ENCODE measurements around the gene GPR45. TPM values are rescaled to one million over a fixed set of nuclear protein-coding genes. Genes with fewer than 3 reads are reported as not detected.

GPR45 gene
- total and polyA plus RNA-seq, 9 of the 15 experiments (the other 6 are each of a cell fraction or from before 2014, with no cell fraction given), result not detected

DNA sequence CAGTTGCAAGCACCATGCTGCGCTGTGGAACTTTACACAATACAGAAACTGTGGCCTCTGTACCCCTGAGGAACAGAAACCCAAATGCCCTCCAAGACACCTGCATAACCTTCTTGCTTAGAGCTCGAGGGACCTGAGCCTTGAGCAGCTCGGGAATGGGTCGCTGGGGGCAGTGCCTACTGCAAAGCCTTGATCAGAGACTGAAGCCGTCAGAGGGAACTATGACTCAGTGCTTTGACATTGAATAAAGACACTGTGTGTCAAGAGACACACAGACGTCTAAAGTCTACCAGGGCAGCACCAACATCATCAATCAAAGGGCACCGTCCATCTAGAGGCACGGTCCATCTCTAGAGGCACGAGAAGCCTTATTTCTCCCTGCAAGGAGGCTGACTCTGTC lies 30.6 kb downstream of the GPR45 start:
- Histone ChIP-seq H3K4me2 (ENCODE audit: insufficient read depth, low read length) (no peak overlapping the region), H3K9me3 (replicated peaks; ENCODE audit: control insufficient read depth, insufficient read depth, low read depth, low read length) (no peaks in the 10 kb centered on the region), H3K4me1 (replicated peaks in 1 of 2; ENCODE audit: control insufficient read depth in 2 of 2, insufficient read depth in 2 of 2, low read length in 2 of 2) (no peaks in the 10 kb centered on the region), H3K79me2 (ENCODE audit: control insufficient read depth, insufficient read depth, low read length) (no peaks in the 10 kb centered on the region), H4K20me1 (replicated peaks; ENCODE audit: control insufficient read depth, insufficient read depth, low read length) (no peaks in the 10 kb centered on the region), H3K27ac (ENCODE audit: extremely low read depth, low read depth, low read length) (no peak overlapping the region), H3K4me3 (no peak overlapping the region), H3K27me3 (ENCODE audit: control insufficient read depth in 2 of 2, insufficient read depth in 2 of 2, low read length in 2 of 2) (no peaks in the 10 kb centered on the region), H3K9ac (ENCODE audit: insufficient read depth in 1 of 2, low read depth in 2 of 2, low read length in 2 of 2) (no peak overlapping the region), H3K9me1 (ENCODE audit: control insufficient read depth, insufficient read depth, low read length) (peaks cover 3% of the 10 kb centered on the region), H3K36me3 (ENCODE audit: control insufficient read depth, insufficient read depth, low read length) (peaks cover 98% of the 10 kb centered on the region), H2AFZ (ENCODE audit: low read depth, low read length) (no peak overlapping the region)
- TF ChIP-seq ETV5 (CRISPR knock-in tag; IDR thresholded peaks at IDR 0.05; ENCODE audit: low read depth), result no peak
- TF ChIP-seq SREBF2 (CRISPR knock-in tag; IDR thresholded peaks at IDR 0.05), result no peak
- no peak for TF ChIP-seq TAL1 (IDR thresholded peaks at IDR 0.05)
- no peak for TF ChIP-seq ATF7 (IDR thresholded peaks at IDR 0.05)
- TF ChIP-seq HDGF (IDR thresholded peaks at IDR 0.05), result no peak
- TF ChIP-seq SIX5 (IDR thresholded peaks at IDR 0.05; ENCODE audit: borderline replicate concordance in 1 of 2, insufficient read depth in 1 of 2, low read depth in 1 of 2, low read length in 2 of 2), result no peak
- TF ChIP-seq YBX1 (IDR thresholded peaks at IDR 0.05), result no peak
- no peak for TF ChIP-seq ILF3 (IDR thresholded peaks at IDR 0.05; ENCODE audit: borderline replicate concordance)
- TF ChIP-seq ZNF133 (CRISPR knock-in tag; IDR thresholded peaks at IDR 0.05), result no peak
- TF ChIP-seq, protein P1, sequence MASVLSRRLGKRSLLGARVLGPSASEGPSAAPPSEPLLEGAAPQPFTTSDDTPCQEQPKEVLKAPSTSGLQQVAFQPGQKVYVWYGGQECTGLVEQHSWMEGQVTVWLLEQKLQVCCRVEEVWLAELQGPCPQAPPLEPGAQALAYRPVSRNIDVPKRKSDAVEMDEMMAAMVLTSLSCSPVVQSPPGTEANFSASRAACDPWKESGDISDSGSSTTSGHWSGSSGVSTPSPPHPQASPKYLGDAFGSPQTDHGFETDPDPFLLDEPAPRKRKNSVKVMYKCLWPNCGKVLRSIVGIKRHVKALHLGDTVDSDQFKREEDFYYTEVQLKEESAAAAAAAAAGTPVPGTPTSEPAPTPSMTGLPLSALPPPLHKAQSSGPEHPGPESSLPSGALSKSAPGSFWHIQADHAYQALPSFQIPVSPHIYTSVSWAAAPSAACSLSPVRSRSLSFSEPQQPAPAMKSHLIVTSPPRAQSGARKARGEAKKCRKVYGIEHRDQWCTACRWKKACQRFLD (CRISPR knock-in tag; IDR thresholded peaks at IDR 0.05), result no peak
- no peak for TF ChIP-seq PHF20 (IDR thresholded peaks at IDR 0.05; ENCODE audit: partially characterized antibody)
- TF ChIP-seq, protein P2, sequence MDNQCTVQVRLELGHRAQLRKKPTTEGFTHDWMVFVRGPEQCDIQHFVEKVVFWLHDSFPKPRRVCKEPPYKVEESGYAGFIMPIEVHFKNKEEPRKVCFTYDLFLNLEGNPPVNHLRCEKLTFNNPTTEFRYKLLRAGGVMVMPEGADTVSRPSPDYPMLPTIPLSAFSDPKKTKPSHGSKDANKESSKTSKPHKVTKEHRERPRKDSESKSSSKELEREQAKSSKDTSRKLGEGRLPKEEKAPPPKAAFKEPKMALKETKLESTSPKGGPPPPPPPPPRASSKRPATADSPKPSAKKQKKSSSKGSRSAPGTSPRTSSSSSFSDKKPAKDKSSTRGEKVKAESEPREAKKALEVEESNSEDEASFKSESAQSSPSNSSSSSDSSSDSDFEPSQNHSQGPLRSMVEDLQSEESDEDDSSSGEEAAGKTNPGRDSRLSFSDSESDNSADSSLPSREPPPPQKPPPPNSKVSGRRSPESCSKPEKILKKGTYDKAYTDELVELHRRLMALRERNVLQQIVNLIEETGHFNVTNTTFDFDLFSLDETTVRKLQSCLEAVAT (IDR thresholded peaks at IDR 0.05), result no peak
- no peak for TF ChIP-seq RAD51 (IDR thresholded peaks at IDR 0.05; ENCODE audit: borderline replicate concordance, low read depth)
- TF ChIP-seq TCFL5 (CRISPR knock-in tag; conservative IDR thresholded peaks at IDR 0.05), result no peak
- TF ChIP-seq PML (IDR thresholded peaks at IDR 0.05; ENCODE audit: low read length), result no peak
- TF ChIP-seq ERF (CRISPR knock-in tag; IDR thresholded peaks at IDR 0.05), result no peak
- TF ChIP-seq U2AF1 (optimal IDR thresholded peaks at IDR 0.05; ENCODE audit: low read depth, low read length), result no peak
- TF ChIP-seq STAT5A (IDR thresholded peaks at IDR 0.05; ENCODE audit: borderline replicate concordance, low read length), result no peak
- TF ChIP-seq, protein P3, sequence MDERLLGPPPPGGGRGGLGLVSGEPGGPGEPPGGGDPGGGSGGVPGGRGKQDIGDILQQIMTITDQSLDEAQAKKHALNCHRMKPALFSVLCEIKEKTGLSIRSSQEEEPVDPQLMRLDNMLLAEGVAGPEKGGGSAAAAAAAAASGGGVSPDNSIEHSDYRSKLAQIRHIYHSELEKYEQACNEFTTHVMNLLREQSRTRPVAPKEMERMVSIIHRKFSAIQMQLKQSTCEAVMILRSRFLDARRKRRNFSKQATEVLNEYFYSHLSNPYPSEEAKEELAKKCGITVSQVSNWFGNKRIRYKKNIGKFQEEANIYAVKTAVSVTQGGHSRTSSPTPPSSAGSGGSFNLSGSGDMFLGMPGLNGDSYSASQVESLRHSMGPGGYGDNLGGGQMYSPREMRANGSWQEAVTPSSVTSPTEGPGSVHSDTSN (CRISPR knock-in tag; IDR thresholded peaks at IDR 0.05; ENCODE audit: low read depth), result no peak
- TF ChIP-seq, protein P3 (tag; conservative IDR thresholded peaks at IDR 0.05; ENCODE audit: low read depth), result no peak
- POLR2A ChIA-PET, result no interaction called here
- no TSS peak for BruUV-seq (replicated peaks)
- in situ Hi-C loops (cut with MboI) (no loop called here), intact Hi-C loops (cut with micrococcal nuclease) (no loop called here)
- CTCF ChIA-PET (ENCODE audit: low intra/inter-chr PET ratio), result no interaction called here
- 79% methylated on average over 8 of the region's 9 CpGs for WGBS (ENCODE audit: insufficient coverage, low coverage, missing lambda C conversion rate)
- ATAC-seq (no peak), DNase-seq (ENCODE audit: extremely low read depth in 1 of 4, low spot score in 3 of 4) (no peak), FAIRE-seq (no peak)

Data from K562 (cell line).